Progenitor cell of endocrine pancreas (in vitro differentiated cells): ENCODE data around the gene ARHGAP6. TPM values are rescaled to one million over a fixed set of nuclear protein-coding genes. Genes with fewer than 3 reads are reported as not detected.
A peak's percentile ranks its signal among the peaks of the same experiment; 100 is the strongest.
"Not testable (repeated sequence)": the region's sequence is repeated elsewhere in the genome, so short reads cannot be mapped to it uniquely, and the experiment has no call there.

Experiments
- DNase-seq: peaks from one replicate; pipeline ENCODE4 v3.0.0; 2021; ENCODE audit warnings: low spot score; ENCODE audit not compliant: unreplicated experiment
- H3K27ac Mint-ChIP-seq: 2 replicates; pipeline ENCODE4 v1.8.0; 2021; ENCODE audit warnings: mild to moderate bottlenecking, moderate library complexity, mixed read lengths
- H3K27me3 Mint-ChIP-seq: 2 replicates; pipeline ENCODE4 v1.8.0; 2021; ENCODE audit warnings: mixed read lengths
- H3K36me3 Mint-ChIP-seq: 2 replicates; pipeline ENCODE4 v1.8.0; 2022; ENCODE audit warnings: mixed read lengths; ENCODE audit not compliant: insufficient read depth
- H3K4me1 Mint-ChIP-seq: 2 replicates; pipeline ENCODE4 v1.8.0; 2021; ENCODE audit warnings: low read depth, mixed read lengths
- H3K4me3 Mint-ChIP-seq: 2 replicates; pipeline ENCODE4 v1.8.0; 2021; ENCODE audit warnings: low read depth, mild to moderate bottlenecking, moderate library complexity, mixed read lengths
- H3K9me3 Mint-ChIP-seq: 2 replicates; pipeline ENCODE4 v1.8.0; 2021; ENCODE audit warnings: low read depth, mixed read lengths
- CTCF ChIP-seq: fragments of 200-600 bp; sonication (generic); IDR thresholded peaks from one replicate; pipeline ENCODE4 v1.5.0; 2021; ENCODE audit warnings: antibody characterized with exemption, mild to moderate bottlenecking; ENCODE audit not compliant: unreplicated experiment
- total RNA-seq: library from RNA; stranded (reverse); gene quantifications from 2 replicates; pipeline ENCODE4 v1.2.1, GENCODE V29; 2021

Gene ARHGAP6
- total RNA-seq, 1 donor from 2014 or later: 1.9 TPM

- H3K4me1 Mint-ChIP-seq: peaks cover 1% of the 10 kb centered on the region
- no peaks in the 10 kb centered on the region for H3K27me3 Mint-ChIP-seq
- no peaks in the 10 kb centered on the region for H3K36me3 Mint-ChIP-seq
- peaks cover 16% of the 10 kb centered on the region for H3K9me3 Mint-ChIP-seq
- no peak for TF ChIP-seq CTCF
- no peak overlapping the region for H3K27ac Mint-ChIP-seq
- H3K4me3 Mint-ChIP-seq: no peak overlapping the region
- DNase-seq: no peak
These were observed 411.2 kb downstream of the ARHGAP6 start for GRCh38 chrX:11254417-11255109.

GRCh38 chrX:11244636-11245035, 421.1 kb downstream of the ARHGAP6 start:
- Mint-ChIP-seq H3K36me3 (no peaks in the 10 kb centered on the region), H3K4me3 (no peak overlapping the region), H3K27me3 (no peaks in the 10 kb centered on the region), H3K27ac (no peak overlapping the region), H3K4me1 (peaks cover 3% of the 10 kb centered on the region), H3K9me3 (peaks cover 14% of the 10 kb centered on the region)
- no peak for TF ChIP-seq CTCF
- no peak for DNase-seq

- Mint-ChIP-seq H3K36me3 (no peaks in the 10 kb centered on the region), H3K9me3 (peaks cover 3% of the 10 kb centered on the region), H3K4me1 (peaks cover 7% of the 10 kb centered on the region), H3K27ac (no peak overlapping the region), H3K27me3 (no peaks in the 10 kb centered on the region), H3K4me3 (no peak overlapping the region)
- no peak for DNase-seq
- TF ChIP-seq CTCF: no peak
These were observed 423.0 kb downstream of the ARHGAP6 start for GRCh38 chrX:11242704-11243103.

- Mint-ChIP-seq H3K9me3 (peaks cover 3% of the 10 kb centered on the region), H3K4me1 (peaks cover 7% of the 10 kb centered on the region), H3K4me3 (no peak overlapping the region), H3K36me3 (no peaks in the 10 kb centered on the region), H3K27ac (no peak overlapping the region), H3K27me3 (no peaks in the 10 kb centered on the region)
- no peak for DNase-seq
- no peak for TF ChIP-seq CTCF
These were observed 424.0 kb downstream of the ARHGAP6 start for GRCh38 chrX:11241720-11242119.

GRCh38 chrX:11239230-11239629, 426.5 kb downstream of the ARHGAP6 start:
- Mint-ChIP-seq H3K27me3 (no peaks in the 10 kb centered on the region), H3K27ac (peak overlapping the region; percentile 9), H3K36me3 (peaks cover 2% of the 10 kb centered on the region), H3K4me3 (no peak overlapping the region), H3K4me1 (peaks cover 7% of the 10 kb centered on the region), H3K9me3 (peaks cover 7% of the 10 kb centered on the region)
- TF ChIP-seq CTCF: no peak
- no peak for DNase-seq

- H3K27me3 Mint-ChIP-seq, DNase-seq, H3K4me3 Mint-ChIP-seq, H3K36me3 Mint-ChIP-seq, H3K4me1 Mint-ChIP-seq, H3K27ac Mint-ChIP-seq: not testable (repeated sequence)
- H3K9me3 Mint-ChIP-seq: peaks cover 14% of the 10 kb centered on the region
These were observed 430.3 kb downstream of the ARHGAP6 start for GRCh38 chrX:11235377-11235776.
